Keratinocyte (primary cell): ENCODE measurements around the gene HECTD1. TPM values are rescaled to one million over a fixed set of nuclear protein-coding genes. Genes with fewer than 3 reads are reported as not detected.

Experiments used
- DNase-seq: peaks from one replicate; pipeline ENCODE4 v3.0.0-alpha.2; 2011; ENCODE audit warnings: low read depth, missing footprints, low spot score
- FAIRE-seq: peaks from 2 replicates; lab custom pipeline; 2011; peaks lifted over from hg19 to GRCh38; lab: Jason Lieb, UNC
- H2AFZ ChIP-seq: 2 replicates; pipeline ENCODE4 v1.6.0; 2012; ENCODE audit warnings: low read length, control low read depth, inconsistent platforms; ENCODE audit not compliant: control insufficient read depth
- H3K27ac ChIP-seq: 2 replicates; pipeline ENCODE4 v1.5.1; 2011; ENCODE audit warnings: low read length; ENCODE audit not compliant: control insufficient read depth, insufficient read depth
- H3K27me3 ChIP-seq: 3 replicates; pipeline ENCODE4 v1.6.0; 2011; ENCODE audit warnings: low read length; ENCODE audit not compliant: control insufficient read depth, insufficient read depth; ENCODE audit errors: extremely low read depth
- H3K36me3 ChIP-seq, 2 experiments: 2 replicates in 1 of 2; 3 replicates in 1 of 2; pipeline ENCODE4 v1.5.1; 2011; ENCODE audit warnings: low read length in 2 of 2, mild to moderate bottlenecking in 1 of 2; ENCODE audit not compliant: control insufficient read depth in 2 of 2, insufficient read depth in 2 of 2; ENCODE audit errors: extremely low read depth in 1 of 2
- H3K4me1 ChIP-seq: 3 replicates; pipeline ENCODE4 v1.5.1; 2011; ENCODE audit warnings: low read length; ENCODE audit not compliant: control insufficient read depth, insufficient read depth; ENCODE audit errors: extremely low read depth
- H3K4me2 ChIP-seq: 3 replicates; pipeline ENCODE4 v1.6.0; 2011; ENCODE audit warnings: low read depth, low read length; ENCODE audit not compliant: control insufficient read depth, insufficient read depth; ENCODE audit errors: extremely low read depth
- H3K4me3 ChIP-seq, 3 experiments: fragments of 200-600 bp in 1 of 3; sonication (generic) in 1 of 3; 2 replicates in 2 of 3; 3 replicates in 1 of 3; pipeline ENCODE4 v1.5.1; 2011 to 2016; ENCODE audit warnings: low read length in 3 of 3, mild to moderate bottlenecking in 3 of 3, control low read depth in 2 of 3, inconsistent platforms in 1 of 3, low read depth in 1 of 3, mixed read lengths in 1 of 3, mixed run types in 1 of 3, moderate library complexity in 1 of 3; ENCODE audit not compliant: control insufficient read depth in 2 of 3, insufficient read depth in 2 of 3; ENCODE audit errors: extremely low read depth in 1 of 3
- H3K79me2 ChIP-seq: 2 replicates; pipeline ENCODE4 v1.6.0; 2012; ENCODE audit warnings: low read length; ENCODE audit not compliant: control insufficient read depth, insufficient read depth
- H3K9ac ChIP-seq: 3 replicates; pipeline ENCODE4 v1.6.0; 2011; ENCODE audit warnings: low read length; ENCODE audit not compliant: control insufficient read depth, insufficient read depth; ENCODE audit errors: extremely low read depth
- H3K9me1 ChIP-seq: 3 replicates; pipeline ENCODE4 v1.6.0; 2011; ENCODE audit warnings: low read length; ENCODE audit not compliant: control insufficient read depth, insufficient read depth; ENCODE audit errors: extremely low read depth
- H3K9me3 ChIP-seq: 2 replicates; pipeline ENCODE4 v1.5.1; 2012; ENCODE audit warnings: low read depth, low read length; ENCODE audit not compliant: control insufficient read depth
- H4K20me1 ChIP-seq: 3 replicates; pipeline ENCODE4 v1.6.0; 2011; ENCODE audit warnings: low read length; ENCODE audit not compliant: control insufficient read depth, insufficient read depth; ENCODE audit errors: extremely low read depth
- CTCF ChIP-seq, 3 experiments: IDR thresholded peaks in 1 of 3; conservative IDR thresholded peaks in 1 of 3; optimal IDR thresholded peaks in 1 of 3; 2 replicates in 2 of 3; 3 replicates in 1 of 3; pipeline versions ENCODE3 to v1.5.1; 2011; ENCODE audit warnings: low read length in 3 of 3, mild to moderate bottlenecking in 3 of 3, moderate library complexity in 2 of 3, control low read depth in 1 of 3, inconsistent platforms in 1 of 3; ENCODE audit not compliant: insufficient read depth in 2 of 3; ENCODE audit errors: extremely low read depth in 1 of 3
- EZH2 ChIP-seq: IDR thresholded peaks from one replicate; pipeline ENCODE4 v1.6.1; 2012; ENCODE audit warnings: inconsistent platforms, mild to moderate bottlenecking, low read length, moderate library complexity
- dilution Hi-C: fragments of 300-500 bp; cut with MboI; formaldehyde crosslinking; loops from one replicate; pipeline ENCODE4 v1.7.0; 2020; ENCODE audit warnings: low sequenced_read_pairs; ENCODE audit not compliant: extremely low pct_ligation_motif_present
- polyA plus RNA-seq, 5 experiments: library from polyadenylated mRNA; depleted of rRNA in 3 of 5; stranded (reverse) in 3 of 5; stranded (forward) in 1 of 5; unstranded in 1 of 5; fragments of >200 nt; gene quantifications; 1 replicate in 1 of 5; 2 replicates in 3 of 5; 3 replicates in 1 of 5; pipeline versions ENCODE4 v1.2.1 to v1.2.3, GENCODE V29; 2011 to 2012; ENCODE audit warnings: missing spikeins in 2 of 5, low read depth in 1 of 5, low replicate concordance in 1 of 5

The HECTD1 gene
- polyA plus RNA-seq, 1 donor (not counting 4 experiments of a cell fraction or from before 2014, with no cell fraction given) = 94.8 TPM

GRCh38 chr14:31113794-31114193, 93.8 kb downstream of the HECTD1 start:
- H3K4me1 ChIP-seq = no peaks in the 10 kb centered on the region

GRCh38 chr14:31110872-31111271, 96.7 kb downstream of the HECTD1 start:
- H2AFZ ChIP-seq = no peak overlapping the region
- no peak overlapping the region for H3K4me3 ChIP-seq
- no peak overlapping the region for H3K4me2 ChIP-seq
- no peak for DNase-seq
- no peaks in the 10 kb centered on the region for H3K9me3 ChIP-seq
- H3K9me1 ChIP-seq = no peaks in the 10 kb centered on the region
- peaks cover 18 to 34% of the 10 kb centered on the region in 2 experiments for H3K36me3 ChIP-seq
- no peak overlapping the region for H3K9ac ChIP-seq
- no peak for TF ChIP-seq CTCF (optimal IDR thresholded peaks at IDR 0.05 in 1 of 3, IDR thresholded peaks at IDR 0.05 in 1 of 3, conservative IDR thresholded peaks at IDR 0.05 in 1 of 3; ENCODE audit: extremely low read depth in 1 of 3, insufficient read depth in 2 of 3, low read length in 3 of 3)
- TF ChIP-seq EZH2 = no peak
- no peaks in the 10 kb centered on the region for H3K79me2 ChIP-seq
- peaks cover 2% of the 10 kb centered on the region for H4K20me1 ChIP-seq
- FAIRE-seq = no peak
- H3K27me3 ChIP-seq = no peaks in the 10 kb centered on the region
- dilution Hi-C loops = no loop called here
- H3K4me1 ChIP-seq = no peaks in the 10 kb centered on the region
- no peak overlapping the region for H3K27ac ChIP-seq

More at GRCh38 chr14:31113794-31114193, 93.8 kb downstream of the HECTD1 start:
- Histone ChIP-seq H3K27ac (no peak overlapping the region), H3K4me2 (no peak overlapping the region), H3K79me2 (no peaks in the 10 kb centered on the region), H4K20me1 (no peaks in the 10 kb centered on the region), H3K27me3 (no peaks in the 10 kb centered on the region), H3K9ac (no peak overlapping the region), H2AFZ (no peak overlapping the region), H3K9me1 (no peaks in the 10 kb centered on the region), H3K4me3 (no peak overlapping the region), H3K36me3 (peaks cover 18 to 24% of the 10 kb centered on the region in 2 experiments), H3K9me3 (no peaks in the 10 kb centered on the region)
- DNase-seq (no peak), FAIRE-seq (no peak)
- TF ChIP-seq EZH2 = no peak
- no peak for TF ChIP-seq CTCF (optimal IDR thresholded peaks at IDR 0.05 in 1 of 3, IDR thresholded peaks at IDR 0.05 in 1 of 3, conservative IDR thresholded peaks at IDR 0.05 in 1 of 3; ENCODE audit: extremely low read depth in 1 of 3, insufficient read depth in 2 of 3, low read length in 3 of 3)
- dilution Hi-C loops = no loop called here
